GM08714 (cell line): ENCODE results near the gene CDYL2.

Experiments
- H3K4me3 ChIP-seq: fragments of 200-500 bp; sonication (Bioruptor generic); 2 replicates; pipeline ENCODE4 v1.5.1; 2014; ENCODE audit warnings: mild to moderate bottlenecking, low read length, inconsistent platforms
- ZNF274 ChIP-seq: IDR thresholded peaks from 2 replicates; pipeline ENCODE4 v1.6.1; 2012; ENCODE audit warnings: mild to moderate bottlenecking, low read depth, low read length

The CDYL2 gene

DNA sequence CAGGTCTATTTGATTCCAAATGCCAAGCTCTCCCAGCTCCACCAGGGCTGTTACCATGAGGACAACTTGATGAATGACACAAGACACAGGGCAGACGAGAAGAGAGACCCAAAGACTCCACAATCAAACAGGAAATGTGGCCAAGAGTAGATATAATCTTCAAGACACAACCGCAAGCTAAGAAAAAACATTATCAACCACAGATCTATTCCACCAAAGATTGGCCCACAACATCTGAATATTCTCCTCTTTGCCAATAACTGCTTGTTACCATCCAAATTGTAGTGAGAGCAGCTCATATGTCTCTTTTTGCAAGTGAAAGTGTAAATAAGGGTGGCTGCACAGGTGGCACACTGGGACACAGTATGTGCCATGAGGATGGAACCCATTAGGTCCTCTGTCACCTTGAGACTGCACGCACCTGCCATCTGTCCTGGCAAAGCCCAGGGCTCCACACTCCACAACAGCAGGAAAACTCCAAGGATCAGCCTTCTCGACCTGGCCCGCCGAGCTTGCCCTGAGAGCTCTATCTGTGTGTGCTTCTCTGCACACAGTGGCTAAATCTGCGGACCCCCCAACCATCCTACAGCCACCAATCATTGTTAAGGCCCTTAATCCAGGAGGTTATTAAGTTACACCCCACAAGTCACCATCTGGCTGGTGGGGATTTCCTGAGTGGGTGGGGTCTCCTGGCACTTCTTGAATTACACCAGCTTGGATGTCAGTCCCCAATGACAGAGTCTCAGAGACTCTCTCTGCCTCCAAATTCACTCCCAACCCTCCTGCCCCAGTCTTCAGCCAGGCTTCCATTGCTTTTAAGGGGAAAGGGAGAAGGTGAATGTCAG is 213.1 kb downstream of the CDYL2 start:
- TF ChIP-seq ZNF274 = no peak
- no peak overlapping the region for H3K4me3 ChIP-seq

GRCh38 chr16:80587071-80587470 is 217.3 kb downstream of the CDYL2 start:
- no peak overlapping the region for H3K4me3 ChIP-seq
- TF ChIP-seq ZNF274 = no peak

- no peak overlapping the region for H3K4me3 ChIP-seq
- TF ChIP-seq ZNF274 = no peak
These were observed 217.9 kb downstream of the CDYL2 start for GRCh38 chr16:80586476-80586875.

- no peak for TF ChIP-seq ZNF274
These were observed 218.6 kb downstream of the CDYL2 start for GRCh38 chr16:80585764-80586163.

DNA sequence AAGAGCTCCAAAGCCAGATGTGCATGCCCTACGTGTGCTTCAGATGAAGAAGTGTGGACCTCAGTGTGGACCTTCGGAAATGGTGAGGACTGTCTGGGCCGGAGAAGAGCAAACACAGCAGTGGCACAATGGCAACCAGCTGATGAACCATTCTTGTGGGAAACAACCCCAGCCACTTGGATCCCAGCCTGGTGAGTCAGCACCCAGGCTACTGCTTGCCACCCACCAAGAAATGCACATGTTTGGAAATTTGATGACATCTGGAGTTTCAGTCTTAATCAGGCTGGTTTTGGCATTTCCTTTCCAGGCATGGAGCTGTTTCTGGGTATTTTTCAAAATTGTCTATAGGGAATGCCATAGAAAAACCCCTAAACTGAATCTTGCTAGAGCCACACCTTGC is 220.9 kb downstream of the CDYL2 start:
- H3K4me3 ChIP-seq = no peak overlapping the region
- TF ChIP-seq ZNF274 = no peak

More at GRCh38 chr16:80585764-80586163, 218.6 kb downstream of the CDYL2 start:
- H3K4me3 ChIP-seq = no peak overlapping the region

- TF ChIP-seq ZNF274 = no peak
- H3K4me3 ChIP-seq = no peak overlapping the region; the same call in 1 of the 2 replicates
These were observed 224.1 kb downstream of the CDYL2 start for GRCh38 chr16:80580109-80580832.

DNA sequence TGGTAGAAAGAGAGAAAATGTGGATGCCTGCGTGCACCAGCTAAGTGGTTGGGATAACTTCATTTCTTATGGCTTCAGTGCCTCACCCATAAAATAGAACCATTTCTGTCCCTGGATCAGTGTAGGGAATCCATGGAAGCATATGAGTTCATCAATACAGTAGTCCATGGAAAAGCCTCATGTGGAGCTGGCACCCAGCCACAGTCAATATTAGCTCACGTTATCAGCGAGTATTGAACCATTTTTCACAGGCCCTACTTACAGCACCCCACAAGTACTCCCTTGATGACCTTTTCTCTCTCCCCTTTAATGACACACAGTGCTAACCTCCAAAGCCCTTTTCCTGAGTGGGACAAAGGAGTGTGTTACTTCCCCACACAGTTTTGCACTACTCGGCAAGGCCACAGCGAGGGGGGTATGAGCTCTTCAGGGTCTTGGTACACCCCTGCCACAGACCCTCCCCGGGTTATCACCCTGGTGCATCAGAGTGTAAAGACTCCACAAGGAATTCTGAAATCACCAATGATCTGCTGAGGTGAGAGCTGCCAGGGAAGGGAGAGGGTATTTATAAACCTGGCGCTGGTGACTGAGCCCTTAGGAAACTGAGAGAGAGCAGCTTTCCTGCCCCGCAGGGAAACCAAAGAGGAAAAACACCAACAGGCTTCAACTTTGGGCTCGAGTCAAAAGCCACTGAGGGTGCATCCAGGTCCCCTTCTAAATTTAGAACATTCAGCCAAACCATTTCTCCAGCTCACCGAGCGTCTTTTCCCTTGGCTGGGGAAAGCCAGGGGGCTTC is 226.7 kb downstream of the CDYL2 start:
- TF ChIP-seq ZNF274 = no peak
- H3K4me3 ChIP-seq = no peak overlapping the region

DNA sequence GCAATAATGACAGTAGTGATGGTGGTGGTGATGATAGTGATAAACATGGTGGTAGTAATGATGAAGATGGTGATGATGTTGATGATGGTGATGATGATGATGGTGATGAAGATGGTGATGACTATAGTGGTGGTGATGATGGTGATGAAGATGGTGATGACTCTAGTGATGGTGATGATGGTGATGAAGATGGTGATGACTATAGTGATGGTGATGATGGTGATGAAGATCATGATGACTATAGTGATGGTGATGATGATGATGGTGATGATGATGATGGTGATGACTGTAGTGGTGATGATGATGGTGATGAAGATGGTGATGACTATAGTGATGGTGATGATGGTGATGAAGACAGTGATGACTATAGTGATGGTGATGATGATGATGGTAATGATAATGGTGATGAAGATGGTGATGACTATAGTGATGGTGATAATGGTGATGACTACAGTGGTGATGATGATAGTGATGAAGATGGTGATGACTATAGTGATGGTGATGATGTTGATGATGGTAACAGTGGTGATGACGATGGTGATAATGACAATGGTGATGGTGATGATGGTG is 228.0 kb downstream of the CDYL2 start:
- H3K4me3 ChIP-seq = no peak overlapping the region
- no peak for TF ChIP-seq ZNF274

DNA sequence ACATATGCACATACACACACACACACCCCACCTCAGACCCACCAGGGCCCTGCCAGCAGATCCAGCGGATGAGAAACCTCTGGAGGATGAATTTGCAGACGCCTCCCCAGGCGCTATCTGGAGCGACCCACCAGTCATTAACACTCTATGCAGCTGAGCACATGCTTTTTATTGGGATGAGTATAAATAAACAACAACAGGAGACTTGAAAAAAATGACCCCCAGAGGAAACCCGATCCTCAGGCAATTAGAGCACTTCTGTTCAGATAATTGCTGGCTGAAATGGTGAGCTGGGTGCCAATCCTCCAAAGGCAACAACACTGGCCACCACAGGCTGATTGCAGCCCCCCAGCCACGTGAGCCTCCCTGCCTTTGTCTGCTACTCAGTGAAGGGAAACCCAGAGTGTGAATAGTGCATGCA is 230.7 kb downstream of the CDYL2 start:
- H3K4me3 ChIP-seq = no peak overlapping the region
- no peak for TF ChIP-seq ZNF274

DNA sequence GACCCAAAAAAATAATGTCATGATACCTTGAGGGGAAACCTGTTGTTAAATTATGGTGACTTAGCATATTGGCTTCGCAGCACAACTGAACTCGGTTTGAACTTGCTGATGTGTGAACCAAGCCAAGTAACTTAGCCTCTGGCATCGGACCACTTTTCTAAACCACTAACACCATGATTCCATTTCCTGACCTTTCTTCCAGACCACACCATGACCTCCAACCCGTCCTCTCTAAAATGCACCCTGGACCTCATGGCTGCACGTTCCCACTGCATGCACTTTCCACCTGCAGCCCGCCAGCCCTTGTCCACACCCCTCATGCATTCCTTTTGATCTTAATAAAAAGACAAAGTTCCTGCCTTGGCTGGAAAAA is 234.3 kb downstream of the CDYL2 start:
- TF ChIP-seq ZNF274 = no peak
- H3K4me3 ChIP-seq = no peak overlapping the region

GRCh38 chr16:80569440-80570105 is 234.8 kb downstream of the CDYL2 start:
- TF ChIP-seq ZNF274 = no peak
- H3K4me3 ChIP-seq = no peak overlapping the region

DNA sequence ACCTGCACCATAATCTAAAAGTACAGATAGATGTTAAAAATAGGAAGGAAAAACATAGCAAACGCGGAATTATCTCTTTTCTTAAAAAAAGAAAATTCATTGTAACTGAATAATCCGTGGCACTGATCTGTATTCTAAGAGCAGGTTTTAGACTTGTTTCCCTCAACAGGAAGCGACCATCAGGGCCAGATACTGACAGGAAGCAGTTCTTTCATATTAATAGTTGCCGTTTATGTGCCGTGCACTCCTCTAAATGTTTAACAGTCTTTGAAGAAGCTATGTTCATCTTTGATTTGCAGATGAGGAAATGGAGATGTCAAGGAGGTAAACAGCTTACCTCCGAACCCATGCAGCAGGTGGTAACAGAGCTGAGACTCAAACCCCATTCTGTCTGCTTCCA is 240.0 kb downstream of the CDYL2 start:
- no peak overlapping the region for H3K4me3 ChIP-seq
- TF ChIP-seq ZNF274 = no peak

GRCh38 chr16:80563066-80563465 is 241.3 kb downstream of the CDYL2 start:
- H3K4me3 ChIP-seq = no peak overlapping the region
- no peak for TF ChIP-seq ZNF274

DNA sequence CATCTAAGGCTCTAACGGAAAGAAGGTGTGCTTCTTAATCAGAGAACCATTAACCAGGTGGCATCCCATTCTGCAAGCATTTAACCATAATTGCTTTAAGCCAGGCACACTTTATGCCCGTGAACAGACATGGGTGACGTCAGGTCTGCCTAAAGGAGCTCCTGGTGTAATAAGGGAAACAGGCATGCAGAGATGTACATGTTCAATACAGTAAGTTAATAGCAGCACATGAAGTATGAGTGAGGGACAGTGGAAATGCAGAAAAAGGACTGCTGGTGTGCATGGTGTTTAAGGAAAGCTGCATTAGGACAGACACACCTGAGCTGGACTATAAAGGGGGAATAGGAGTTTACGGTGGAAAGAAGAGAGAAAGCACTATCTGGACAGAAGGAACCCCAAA is 245.0 kb downstream of the CDYL2 start:
- TF ChIP-seq ZNF274 = no peak
- no peak overlapping the region for H3K4me3 ChIP-seq
